CD14-positive monocyte (primary cell): Measurements from ENCODE around the gene SH3GLB1. TPM values are rescaled to one million over a fixed set of nuclear protein-coding genes. Genes with fewer than 3 reads are reported as not detected.

Source experiments
- DNase-seq, 3 donors: peaks; one replicate each; pipeline ENCODE4 v3.0.0-alpha.2; 2011 to 2022
- H2AFZ ChIP-seq: 2 replicates; pipeline ENCODE4 v1.6.0; 2012; ENCODE audit warnings: mild to moderate bottlenecking, low read depth, low read length, inconsistent platforms; ENCODE audit not compliant: insufficient read depth, poor library complexity, severe bottlenecking
- H3K27ac ChIP-seq, 2 donors: 1 replicate in 1 of 2; 2 replicates in 1 of 2; pipeline ENCODE4 v1.5.1; 2012 to 2013; ENCODE audit warnings: low read length in 2 of 2, control low read depth in 1 of 2, inconsistent platforms in 1 of 2, low read depth in 1 of 2, mild to moderate bottlenecking in 1 of 2
- H3K27me3 ChIP-seq, 2 donors: one replicate each; pipeline versions ENCODE4 v1.6.0 to v1.6.1; 2011 to 2013; ENCODE audit warnings: low read length in 2 of 2; ENCODE audit not compliant: control insufficient read depth in 2 of 2, insufficient read depth in 2 of 2
- H3K36me3 ChIP-seq, 2 donors: replicated peaks in 1 of 2; 1 replicate in 1 of 2; 2 replicates in 1 of 2; pipeline versions ENCODE4 v1.5.1 to v1.6.1; 2012 to 2013; ENCODE audit warnings: low read length in 2 of 2, control low read depth in 1 of 2, inconsistent platforms in 1 of 2, mild to moderate bottlenecking in 1 of 2; ENCODE audit not compliant: insufficient read depth in 2 of 2, control insufficient read depth in 1 of 2
- H3K4me1 ChIP-seq, 2 donors: 1 replicate in 1 of 2; 2 replicates in 1 of 2; pipeline versions ENCODE4 v1.5.1 to v1.6.1; 2012 to 2013; ENCODE audit warnings: low read length in 2 of 2, control low read depth in 1 of 2, inconsistent platforms in 1 of 2, mild to moderate bottlenecking in 1 of 2, moderate library complexity in 1 of 2; ENCODE audit not compliant: insufficient read depth in 2 of 2, control insufficient read depth in 1 of 2
- H3K4me2 ChIP-seq: replicated peaks from 2 replicates; pipeline ENCODE3; 2012; ENCODE audit warnings: low read length, moderate library complexity, mild to moderate bottlenecking; ENCODE audit not compliant: poor library complexity, severe bottlenecking; ENCODE audit errors: extremely low read depth
- H3K4me3 ChIP-seq, 3 experiments: fragments of 200-600 bp in 1 of 3; sonication (generic) in 1 of 3; replicated peaks in 1 of 3; 1 replicate in 2 of 3; 2 replicates in 1 of 3; pipeline ENCODE4 v1.5.1; 2011 to 2013; ENCODE audit warnings: low read length in 3 of 3, mild to moderate bottlenecking in 3 of 3, control low read depth in 2 of 3, low read depth in 2 of 3, inconsistent platforms in 1 of 3, moderate library complexity in 1 of 3
- H3K79me2 ChIP-seq: 2 replicates; pipeline ENCODE4 v1.6.0; 2012; ENCODE audit warnings: mild to moderate bottlenecking, control low read depth, inconsistent platforms, low read length, moderate library complexity; ENCODE audit not compliant: insufficient read depth
- H3K9ac ChIP-seq: 2 replicates; pipeline ENCODE4 v1.6.0; 2017; ENCODE audit warnings: low read length, mild to moderate bottlenecking; ENCODE audit not compliant: insufficient read depth, poor library complexity, severe bottlenecking
- H3K9me3 ChIP-seq, 2 donors: replicated peaks in 1 of 2; 1 replicate in 1 of 2; 2 replicates in 1 of 2; pipeline versions ENCODE4 v1.5.1 to v1.6.1; 2012 to 2013; ENCODE audit warnings: low read length in 2 of 2, control low read depth in 1 of 2; ENCODE audit not compliant: control insufficient read depth in 1 of 2, insufficient read depth in 1 of 2
- H4K20me1 ChIP-seq: 2 replicates; pipeline ENCODE4 v1.6.0; 2012; ENCODE audit warnings: mild to moderate bottlenecking, low read length, control low read depth, moderate library complexity; ENCODE audit not compliant: insufficient read depth
- H3K27ac Mint-ChIP-seq, 7 donors: one replicate each; pipeline ENCODE4 v1.8.0; 2020; ENCODE audit warnings: mild to moderate bottlenecking in 7 of 7, mixed read lengths in 7 of 7, moderate library complexity in 6 of 7, inconsistent platforms in 2 of 7
- H3K27me3 Mint-ChIP-seq, 3 donors: one replicate each; pipeline ENCODE4 v1.8.0; 2021 to 2022; ENCODE audit warnings: low read depth in 3 of 3, mild to moderate bottlenecking in 3 of 3, mixed read lengths in 3 of 3, moderate library complexity in 3 of 3, inconsistent platforms in 1 of 3
- H3K36me3 Mint-ChIP-seq, 2 donors: one replicate each; pipeline ENCODE4 v1.8.0; 2020; ENCODE audit warnings: mixed read lengths in 2 of 2, inconsistent platforms in 1 of 2, mild to moderate bottlenecking in 1 of 2
- H3K4me1 Mint-ChIP-seq: one replicate; pipeline ENCODE4 v1.8.0; 2020; ENCODE audit warnings: mild to moderate bottlenecking, mixed read lengths
- H3K4me3 Mint-ChIP-seq, 2 donors: one replicate each; pipeline ENCODE4 v1.8.0; 2020; ENCODE audit warnings: mild to moderate bottlenecking in 2 of 2, mixed read lengths in 2 of 2, moderate library complexity in 1 of 2
- H3K9me3 Mint-ChIP-seq, 7 donors: one replicate each; pipeline ENCODE4 v1.8.0; 2020 to 2022; ENCODE audit warnings: mixed read lengths in 7 of 7, mild to moderate bottlenecking in 6 of 7, moderate library complexity in 6 of 7, inconsistent platforms in 2 of 7
- intact Hi-C, 2 donors: fragments of 100-400 bp; cut with micrococcal nuclease; formaldehyde crosslinking; loops; one replicate each; pipeline versions ENCODE4 v1.15.0 to v1.15.1; 2023
- polyA plus RNA-seq, 3 donors: library from polyadenylated mRNA; depleted of rRNA in 1 of 3; unstranded in 2 of 3; stranded (reverse) in 1 of 3; fragments of 300-500 nt in 2 of 3; fragments of >200 nt in 1 of 3; fragmentation: Illumina TruSeq in 2 of 3; gene quantifications; 1 replicate in 2 of 3; 2 replicates in 1 of 3; pipeline ENCODE4 v1.2.3, GENCODE V29; 2012 to 2021
- TF ChIP-seq, protein P1 (sequence below): fragments of 200-600 bp; IDR thresholded peaks from one replicate; pipeline ENCODE4 v1.8.0; 2022; ENCODE audit warnings: antibody characterized with exemption, mild to moderate bottlenecking

SH3GLB1 gene
- polyA plus RNA-seq, 3 donors, result 21.9 to 92.3 (median 75.8) TPM

DNA sequence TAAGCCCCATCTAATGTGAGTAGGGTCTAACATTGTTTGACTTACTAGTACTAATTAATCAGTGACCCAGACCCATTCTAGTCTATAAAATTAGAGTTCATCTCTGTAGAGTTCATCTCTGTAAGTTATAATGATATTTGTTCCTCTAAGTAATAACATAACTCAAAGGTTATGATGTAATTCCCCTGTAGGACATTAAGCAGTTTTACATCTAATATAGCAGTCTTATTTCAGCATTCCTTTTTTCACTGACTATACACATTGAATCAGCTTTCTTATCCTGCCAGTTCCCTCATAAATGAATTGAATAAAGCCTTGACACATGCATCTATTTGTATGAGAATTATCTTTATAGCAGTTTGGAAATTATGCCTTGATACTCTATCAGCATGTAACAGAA lies 90.9 kb downstream of the SH3GLB1 start:
- Mint-ChIP-seq H3K4me3 (no peak overlapping the region), H3K4me1 (peaks cover 21% of the 10 kb centered on the region), H3K9me3 (peaks cover 0 to 3% (median 0%) of the 10 kb centered on the region in 7 donors), H3K27ac (no peak overlapping the region), H3K27me3 (peaks cover 0 to 3% (median 0%) of the 10 kb centered on the region in 3 donors), H3K36me3 (no peaks in the 10 kb centered on the region)
- H3K9me3 ChIP-seq, result no peaks in the 10 kb centered on the region
- no peak overlapping the region for H2AFZ ChIP-seq
- H3K4me2 ChIP-seq, result no peak overlapping the region
- no peaks in the 10 kb centered on the region for H3K36me3 ChIP-seq
- no peaks in the 10 kb centered on the region for H3K79me2 ChIP-seq
- intact Hi-C loops, result no loop called here
- H4K20me1 ChIP-seq, result no peaks in the 10 kb centered on the region
- no peaks in the 10 kb centered on the region for H3K27me3 ChIP-seq
- no peak overlapping the region for H3K9ac ChIP-seq
- no peak for DNase-seq
- H3K4me1 ChIP-seq, result peaks cover 5 to 9% of the 10 kb centered on the region in 2 donors
- H3K27ac ChIP-seq, result no peak overlapping the region
- H3K4me3 ChIP-seq, result no peak overlapping the region
- TF ChIP-seq, protein P1, sequence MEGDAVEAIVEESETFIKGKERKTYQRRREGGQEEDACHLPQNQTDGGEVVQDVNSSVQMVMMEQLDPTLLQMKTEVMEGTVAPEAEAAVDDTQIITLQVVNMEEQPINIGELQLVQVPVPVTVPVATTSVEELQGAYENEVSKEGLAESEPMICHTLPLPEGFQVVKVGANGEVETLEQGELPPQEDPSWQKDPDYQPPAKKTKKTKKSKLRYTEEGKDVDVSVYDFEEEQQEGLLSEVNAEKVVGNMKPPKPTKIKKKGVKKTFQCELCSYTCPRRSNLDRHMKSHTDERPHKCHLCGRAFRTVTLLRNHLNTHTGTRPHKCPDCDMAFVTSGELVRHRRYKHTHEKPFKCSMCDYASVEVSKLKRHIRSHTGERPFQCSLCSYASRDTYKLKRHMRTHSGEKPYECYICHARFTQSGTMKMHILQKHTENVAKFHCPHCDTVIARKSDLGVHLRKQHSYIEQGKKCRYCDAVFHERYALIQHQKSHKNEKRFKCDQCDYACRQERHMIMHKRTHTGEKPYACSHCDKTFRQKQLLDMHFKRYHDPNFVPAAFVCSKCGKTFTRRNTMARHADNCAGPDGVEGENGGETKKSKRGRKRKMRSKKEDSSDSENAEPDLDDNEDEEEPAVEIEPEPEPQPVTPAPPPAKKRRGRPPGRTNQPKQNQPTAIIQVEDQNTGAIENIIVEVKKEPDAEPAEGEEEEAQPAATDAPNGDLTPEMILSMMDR, result no peak

Other genes with a start within 250 kb of the SH3GLB1 start
- not detected for gene CLCA1, start 235.6 kb upstream of the SH3GLB1 start, polyA plus RNA-seq
- not detected for gene CLCA4, start 157.5 kb upstream of the SH3GLB1 start, polyA plus RNA-seq
- gene SELENOF, start 209.6 kb downstream of the SH3GLB1 start, polyA plus RNA-seq, result 100 to 1,000 TPM; 111 to 357 (median 339) TPM
- 1 to 10 TPM; 2.6 to 6.0 (median 4.2) TPM for gene HS2ST1, start 210.1 kb downstream of the SH3GLB1 start, polyA plus RNA-seq